Activated CD4-positive, alpha-beta T cell treated with anti-CD3 and anti-CD28 coated beads, Interleukin-2, amount 10 ng/mL, durations not matched to agents 24 days and 14 days (primary cell): ENCODE measurements around the gene COL25A1. TPM values are rescaled to one million over a fixed set of nuclear protein-coding genes. Genes with fewer than 3 reads are reported as not detected.
A peak's percentile ranks its signal among the peaks of the same experiment; 100 is the strongest.
"Not testable (repeated sequence)": the region's sequence is repeated elsewhere in the genome, so short reads cannot be mapped to it uniquely, and the experiment has no call there.

ENCODE experiments used
- DNase-seq: peaks from one replicate; pipeline ENCODE4 v3.0.0; 2022
- H3K27ac Mint-ChIP-seq: one replicate; pipeline ENCODE4 v1.8.0; 2022; ENCODE audit warnings: mild to moderate bottlenecking, mixed read lengths
- H3K27me3 Mint-ChIP-seq: one replicate; pipeline ENCODE4 v1.8.0; 2022; ENCODE audit warnings: mixed read lengths
- H3K36me3 Mint-ChIP-seq: one replicate; pipeline ENCODE4 v1.8.0; 2022; ENCODE audit warnings: low read depth, mild to moderate bottlenecking, mixed read lengths
- H3K4me1 Mint-ChIP-seq: one replicate; pipeline ENCODE4 v1.8.0; 2021; ENCODE audit warnings: mixed read lengths
- H3K4me3 Mint-ChIP-seq: one replicate; pipeline ENCODE4 v1.8.0; 2022; ENCODE audit warnings: mild to moderate bottlenecking, moderate library complexity, mixed read lengths
- H3K9me3 Mint-ChIP-seq: one replicate; pipeline ENCODE4 v1.8.0; 2021; ENCODE audit warnings: mixed read lengths
- intact Hi-C: fragments of 100-400 bp; cut with micrococcal nuclease; formaldehyde crosslinking; loops from one replicate; pipeline ENCODE4 v1.15.1; 2023
- total RNA-seq: library from RNA; stranded (reverse); gene quantifications from 2 replicates; pipeline ENCODE4 v1.2.3, GENCODE V29; 2022

COL25A1 gene
- total RNA-seq, 1 donor from 2014 or later, result not detected

DNA sequence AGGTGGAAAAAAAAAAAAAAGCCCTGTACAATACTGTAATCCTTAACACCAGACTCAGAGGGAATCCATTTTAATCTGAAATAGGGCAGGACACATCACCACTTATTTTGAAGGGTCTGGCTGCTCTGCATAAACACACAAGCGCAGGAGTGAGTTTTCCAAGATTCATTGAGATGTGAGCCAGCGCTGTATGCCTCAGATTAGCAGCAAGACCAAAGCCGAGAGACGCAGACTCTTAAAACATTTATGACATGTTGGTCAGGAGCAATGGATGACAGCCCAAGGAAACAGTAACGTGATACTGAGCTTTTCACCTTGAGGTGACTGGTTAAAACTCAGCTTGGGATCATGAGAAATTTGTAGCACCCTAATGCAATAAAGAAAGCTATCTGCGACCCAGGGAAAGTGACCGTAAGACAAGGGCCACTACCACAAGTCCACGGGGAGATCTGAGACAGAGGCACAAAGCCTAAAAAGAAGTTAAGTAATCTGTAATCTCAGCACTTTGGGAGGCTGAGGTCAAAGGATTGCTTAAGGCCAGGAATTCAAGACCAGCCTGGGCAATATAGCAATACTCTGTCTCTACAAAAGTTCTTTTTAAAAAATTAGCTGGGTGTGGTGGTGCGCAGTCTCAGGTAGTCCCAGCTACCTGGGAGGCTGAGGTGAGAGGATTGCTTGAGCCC lies 210.6 kb downstream of the COL25A1 start:
- no peak overlapping the region for H3K4me3 Mint-ChIP-seq
- intact Hi-C loops, result no loop called here
- no peak overlapping the region for H3K27ac Mint-ChIP-seq
- H3K4me1 Mint-ChIP-seq, result no peaks in the 10 kb centered on the region
- peak; percentile 22 for DNase-seq
- H3K27me3 Mint-ChIP-seq, result peaks cover 19% of the 10 kb centered on the region
- H3K36me3 Mint-ChIP-seq, result no peaks in the 10 kb centered on the region
- H3K9me3 Mint-ChIP-seq, result no peaks in the 10 kb centered on the region

GRCh38 chr4:109083911-109084310 lies 218.5 kb downstream of the COL25A1 start:
- no peaks in the 10 kb centered on the region for H3K36me3 Mint-ChIP-seq
- peak; percentile 13 for DNase-seq
- H3K9me3 Mint-ChIP-seq, result no peaks in the 10 kb centered on the region
- no peak overlapping the region for H3K4me3 Mint-ChIP-seq
- H3K27me3 Mint-ChIP-seq, result peaks cover 16% of the 10 kb centered on the region
- intact Hi-C loops, result no loop called here
- no peaks in the 10 kb centered on the region for H3K4me1 Mint-ChIP-seq
- no peak overlapping the region for H3K27ac Mint-ChIP-seq

DNA sequence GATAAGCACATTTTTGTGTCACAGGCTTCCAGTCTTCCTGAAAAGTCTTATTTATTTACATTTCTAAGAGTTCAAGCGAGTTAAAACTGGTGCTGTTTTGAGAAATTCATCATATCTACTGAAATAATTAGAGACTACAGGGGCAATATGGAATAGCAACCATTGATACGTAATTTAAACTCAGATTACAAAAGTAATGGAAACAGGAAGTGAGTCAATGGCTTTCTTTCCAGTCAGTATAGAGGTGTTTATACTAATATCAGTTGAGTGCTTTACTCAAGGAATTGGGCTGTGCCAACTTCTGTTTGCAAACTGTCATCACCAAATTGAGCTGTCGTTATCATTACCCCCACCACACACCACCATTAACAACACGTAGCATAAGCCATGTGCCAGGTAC lies 222.7 kb downstream of the COL25A1 start:
- H3K36me3 Mint-ChIP-seq, result no peaks in the 10 kb centered on the region
- H3K9me3 Mint-ChIP-seq, result no peaks in the 10 kb centered on the region
- H3K27me3 Mint-ChIP-seq, result no peaks in the 10 kb centered on the region
- H3K4me1 Mint-ChIP-seq, result no peaks in the 10 kb centered on the region
- H3K4me3 Mint-ChIP-seq, result no peak overlapping the region
- intact Hi-C loops, result no loop called here
- DNase-seq, result peak; percentile 38
- H3K27ac Mint-ChIP-seq, result no peak overlapping the region

DNA sequence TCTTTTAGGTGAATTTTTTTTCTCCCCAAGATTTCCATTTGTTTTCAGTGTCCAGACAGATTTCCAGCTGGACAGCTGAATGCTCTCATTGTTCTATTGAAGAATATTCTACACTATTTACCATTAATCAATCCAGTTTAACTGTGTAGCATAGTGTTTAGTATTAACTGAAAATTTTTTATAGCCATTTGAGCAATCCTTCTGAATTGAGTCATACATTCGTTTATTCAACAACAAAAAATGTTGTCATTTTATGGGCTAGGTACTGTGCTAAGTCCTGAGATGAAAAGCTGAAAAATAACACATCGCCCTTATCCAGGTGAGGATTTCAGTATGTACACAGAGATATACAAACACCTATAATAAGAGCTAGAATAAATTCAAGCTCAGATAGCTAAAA lies 223.3 kb downstream of the COL25A1 start:
- Mint-ChIP-seq H3K27me3 (no peaks in the 10 kb centered on the region), H3K36me3 (no peaks in the 10 kb centered on the region), H3K9me3 (no peaks in the 10 kb centered on the region), H3K4me1 (no peaks in the 10 kb centered on the region), H3K27ac (no peak overlapping the region), H3K4me3 (no peak overlapping the region)
- DNase-seq, result peak; percentile 11
- intact Hi-C loops, result no loop called here

DNA sequence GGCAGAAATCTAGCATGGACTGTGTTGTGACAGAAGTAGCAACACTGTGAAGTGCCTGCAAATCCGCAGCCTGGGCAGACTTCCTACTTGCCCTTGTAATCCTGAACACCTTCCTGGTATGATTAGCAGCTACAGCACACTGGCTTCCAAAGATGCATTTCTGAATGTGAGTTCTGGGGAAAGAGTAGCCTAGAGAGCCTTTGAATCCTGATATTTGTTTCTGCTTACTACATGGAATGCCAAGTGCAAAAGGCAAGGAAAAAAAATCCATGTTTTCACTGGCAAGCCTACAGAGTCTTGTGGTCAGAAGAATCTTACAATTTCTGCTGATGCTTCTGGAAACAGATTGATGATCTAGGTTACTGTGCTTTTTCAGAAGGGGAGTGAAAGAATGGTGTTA lies 223.7 kb downstream of the COL25A1 start:
- intact Hi-C loops, result no loop called here
- no peaks in the 10 kb centered on the region for H3K27me3 Mint-ChIP-seq
- H3K36me3 Mint-ChIP-seq, result no peaks in the 10 kb centered on the region
- DNase-seq, result peak; percentile 47
- H3K27ac Mint-ChIP-seq, result no peak overlapping the region
- H3K9me3 Mint-ChIP-seq, result no peaks in the 10 kb centered on the region
- H3K4me3 Mint-ChIP-seq, result no peak overlapping the region
- no peaks in the 10 kb centered on the region for H3K4me1 Mint-ChIP-seq

GRCh38 chr4:109077505-109077904 lies 225.0 kb downstream of the COL25A1 start:
- Mint-ChIP-seq H3K36me3 (no peaks in the 10 kb centered on the region), H3K4me3 (no peak overlapping the region), H3K27me3 (peaks cover 3% of the 10 kb centered on the region), H3K9me3 (no peaks in the 10 kb centered on the region), H3K27ac (no peak overlapping the region), H3K4me1 (no peaks in the 10 kb centered on the region)
- peak; percentile 24 for DNase-seq
- intact Hi-C loops, result no loop called here

DNA sequence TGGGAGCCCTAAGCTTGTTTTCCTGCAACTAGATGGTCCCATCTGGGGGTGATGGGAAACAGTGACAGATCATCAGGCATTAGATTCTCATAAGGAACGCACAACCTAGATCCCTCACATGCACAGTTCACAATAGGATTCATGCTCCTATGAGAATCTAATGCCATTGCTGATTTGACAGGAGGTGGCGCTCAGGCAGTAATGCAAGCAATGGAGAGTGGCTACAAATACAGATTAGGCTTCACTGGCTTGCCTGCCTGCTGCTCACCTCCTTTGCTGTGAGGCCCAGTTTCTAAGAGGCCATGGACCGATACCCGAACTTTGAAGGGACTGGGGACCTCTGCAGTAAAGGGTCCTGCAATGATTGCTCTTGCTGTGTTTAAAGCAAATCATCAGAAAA lies 225.7 kb downstream of the COL25A1 start:
- H3K4me1 Mint-ChIP-seq, H3K9me3 Mint-ChIP-seq, H3K4me3 Mint-ChIP-seq, H3K36me3 Mint-ChIP-seq, intact Hi-C loops, H3K27ac Mint-ChIP-seq, H3K27me3 Mint-ChIP-seq: not testable (repeated sequence)
- peak; percentile 53 for DNase-seq

GRCh38 chr4:109075621-109076020 lies 226.8 kb downstream of the COL25A1 start:
- no peak overlapping the region for H3K27ac Mint-ChIP-seq
- no peaks in the 10 kb centered on the region for H3K9me3 Mint-ChIP-seq
- no peak overlapping the region for H3K4me3 Mint-ChIP-seq
- intact Hi-C loops, result no loop called here
- H3K36me3 Mint-ChIP-seq, result no peaks in the 10 kb centered on the region
- DNase-seq, result peak; percentile 2
- H3K27me3 Mint-ChIP-seq, result peaks cover 3% of the 10 kb centered on the region
- no peaks in the 10 kb centered on the region for H3K4me1 Mint-ChIP-seq

GRCh38 chr4:109072595-109072994 lies 229.9 kb downstream of the COL25A1 start:
- intact Hi-C loops, result no loop called here
- peaks cover 7% of the 10 kb centered on the region for H3K27me3 Mint-ChIP-seq
- no peaks in the 10 kb centered on the region for H3K36me3 Mint-ChIP-seq
- peak; percentile 22 for DNase-seq
- H3K9me3 Mint-ChIP-seq, result no peaks in the 10 kb centered on the region
- H3K4me1 Mint-ChIP-seq, result no peaks in the 10 kb centered on the region
- no peak overlapping the region for H3K4me3 Mint-ChIP-seq
- no peak overlapping the region for H3K27ac Mint-ChIP-seq

DNA sequence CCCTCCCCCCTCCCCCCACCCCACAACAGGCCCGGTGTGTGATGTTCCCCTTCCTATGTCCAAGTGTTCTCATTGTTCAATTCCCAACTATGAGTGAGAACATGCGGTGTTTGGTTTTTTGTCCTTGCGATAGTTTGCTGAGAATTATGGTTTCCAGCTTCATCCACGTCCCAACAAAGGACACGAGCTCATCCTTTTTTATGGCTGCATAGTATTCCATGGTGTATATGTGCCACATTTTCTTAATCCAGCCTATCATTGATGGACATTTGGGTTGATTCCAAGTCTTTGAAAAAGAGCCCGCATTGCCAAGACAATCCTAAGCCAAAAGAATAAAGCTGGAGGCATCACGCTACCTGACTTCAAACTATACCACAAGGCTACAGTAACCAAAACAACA lies 231.8 kb downstream of the COL25A1 start:
- H3K27ac Mint-ChIP-seq, intact Hi-C loops, H3K4me1 Mint-ChIP-seq, H3K4me3 Mint-ChIP-seq, H3K9me3 Mint-ChIP-seq, H3K36me3 Mint-ChIP-seq: not testable (repeated sequence)
- peak; percentile 32 for DNase-seq
- peaks cover 11% of the 10 kb centered on the region for H3K27me3 Mint-ChIP-seq

DNA sequence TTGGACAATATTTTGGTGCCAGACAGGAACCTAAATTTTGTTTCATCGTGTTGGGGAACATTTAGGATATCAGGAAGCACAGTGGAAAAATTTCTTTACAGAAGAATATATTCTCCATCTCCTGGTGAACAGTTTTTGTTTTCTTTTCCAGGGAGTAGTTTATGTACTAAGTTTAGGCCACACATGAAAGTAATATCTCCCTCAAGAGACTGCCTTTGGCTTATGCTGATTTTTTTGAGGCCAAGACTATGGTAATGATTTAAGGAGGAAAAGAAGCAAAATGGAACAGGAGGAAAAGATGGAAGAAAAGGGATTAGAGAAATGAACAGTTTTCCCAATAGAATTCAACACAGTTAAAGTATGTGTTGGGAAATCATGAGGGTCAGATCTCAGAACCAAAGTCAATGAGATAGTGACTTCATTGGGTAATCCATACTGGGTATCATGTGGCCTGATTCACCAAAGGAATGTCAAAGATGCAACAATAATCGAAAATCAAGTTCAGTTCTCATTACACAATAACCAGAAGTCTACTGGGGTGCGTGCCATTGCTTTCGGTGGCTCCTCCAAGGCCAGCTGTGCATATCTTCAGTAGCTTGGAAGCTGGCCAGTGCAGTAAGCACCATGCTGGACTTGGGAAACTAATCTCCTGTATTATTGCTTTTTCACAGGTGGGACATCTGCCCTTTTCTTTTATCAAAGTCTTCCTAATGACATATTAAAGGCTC lies 234.8 kb downstream of the COL25A1 start:
- Mint-ChIP-seq H3K9me3 (no peaks in the 10 kb centered on the region), H3K4me3 (no peak overlapping the region), H3K36me3 (no peaks in the 10 kb centered on the region), H3K27ac (no peak overlapping the region), H3K27me3 (peaks cover 8% of the 10 kb centered on the region), H3K4me1 (no peaks in the 10 kb centered on the region)
- peak; percentile 26 for DNase-seq
- intact Hi-C loops, result no loop called here

- no peaks in the 10 kb centered on the region for H3K4me1 Mint-ChIP-seq
- H3K27me3 Mint-ChIP-seq, result peaks cover 17% of the 10 kb centered on the region
- no peaks in the 10 kb centered on the region for H3K9me3 Mint-ChIP-seq
- H3K4me3 Mint-ChIP-seq, result no peak overlapping the region
- intact Hi-C loops, result no loop called here
- no peaks in the 10 kb centered on the region for H3K36me3 Mint-ChIP-seq
- peak; percentile 22 for DNase-seq
- H3K27ac Mint-ChIP-seq, result no peak overlapping the region
Observed at GRCh38 chr4:109065006-109065405, 237.5 kb downstream of the COL25A1 start.

GRCh38 chr4:109053257-109053656 lies 249.2 kb downstream of the COL25A1 start:
- H3K27ac Mint-ChIP-seq, result no peak overlapping the region
- no peaks in the 10 kb centered on the region for H3K4me1 Mint-ChIP-seq
- DNase-seq, result peak; percentile 35
- intact Hi-C loops, result no loop called here
- no peaks in the 10 kb centered on the region for H3K9me3 Mint-ChIP-seq
- peaks cover 2% of the 10 kb centered on the region for H3K27me3 Mint-ChIP-seq
- no peak overlapping the region for H3K4me3 Mint-ChIP-seq
- H3K36me3 Mint-ChIP-seq, result no peaks in the 10 kb centered on the region

GRCh38 chr4:109052821-109053220 lies 249.6 kb downstream of the COL25A1 start:
- Mint-ChIP-seq H3K27me3 (peaks cover 2% of the 10 kb centered on the region), H3K36me3 (no peaks in the 10 kb centered on the region), H3K27ac (no peak overlapping the region), H3K4me3 (no peak overlapping the region), H3K9me3 (no peaks in the 10 kb centered on the region), H3K4me1 (no peaks in the 10 kb centered on the region)
- peak; percentile 8 for DNase-seq
- intact Hi-C loops, result no loop called here
